DMS 273 (cell line): ENCODE data around the gene ULK1.

ENCODE experiments used
- DNase-seq: peaks from one replicate; lab custom pipeline; 2025; ENCODE audit not compliant: unreplicated experiment; lab: John Stamatoyannopoulos, UW

ULK1 gene

DNA sequence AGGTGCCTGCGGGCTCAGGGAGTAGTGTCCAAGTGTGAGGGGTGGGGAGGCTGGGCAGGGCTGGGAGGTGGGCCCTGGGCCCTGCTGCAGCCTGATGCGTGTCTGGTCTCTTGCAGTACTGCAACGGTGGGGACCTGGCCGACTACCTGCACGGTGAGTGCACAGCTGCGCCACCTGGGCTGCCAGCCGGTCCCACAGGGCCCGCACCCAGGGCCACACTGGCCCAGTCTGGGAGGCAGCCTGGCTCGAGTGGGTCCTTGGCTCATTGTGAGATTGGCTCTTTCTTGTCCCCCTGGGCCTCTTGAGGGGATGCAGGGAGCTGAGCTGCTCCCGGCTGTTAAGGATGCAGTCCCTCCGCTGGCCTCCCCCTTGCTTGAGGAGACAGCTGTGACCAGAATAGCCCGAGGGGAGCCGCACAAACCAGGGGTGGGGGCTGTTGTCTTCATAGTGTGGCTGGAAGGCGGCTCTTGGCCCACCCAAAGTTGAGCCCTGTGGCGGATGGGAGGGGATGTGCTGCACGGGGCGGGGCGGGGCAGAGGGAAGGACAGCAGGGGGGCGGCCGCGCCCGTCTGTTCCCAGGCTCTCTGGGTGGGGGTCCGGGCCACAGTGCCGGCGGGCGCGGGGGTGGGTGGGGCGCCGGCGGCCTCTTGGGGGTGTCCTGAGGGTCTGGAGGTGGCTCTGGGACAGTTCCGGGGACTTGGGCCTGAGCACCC, 13.1 kb downstream of the ULK1 start:
- no peak for DNase-seq

DNA sequence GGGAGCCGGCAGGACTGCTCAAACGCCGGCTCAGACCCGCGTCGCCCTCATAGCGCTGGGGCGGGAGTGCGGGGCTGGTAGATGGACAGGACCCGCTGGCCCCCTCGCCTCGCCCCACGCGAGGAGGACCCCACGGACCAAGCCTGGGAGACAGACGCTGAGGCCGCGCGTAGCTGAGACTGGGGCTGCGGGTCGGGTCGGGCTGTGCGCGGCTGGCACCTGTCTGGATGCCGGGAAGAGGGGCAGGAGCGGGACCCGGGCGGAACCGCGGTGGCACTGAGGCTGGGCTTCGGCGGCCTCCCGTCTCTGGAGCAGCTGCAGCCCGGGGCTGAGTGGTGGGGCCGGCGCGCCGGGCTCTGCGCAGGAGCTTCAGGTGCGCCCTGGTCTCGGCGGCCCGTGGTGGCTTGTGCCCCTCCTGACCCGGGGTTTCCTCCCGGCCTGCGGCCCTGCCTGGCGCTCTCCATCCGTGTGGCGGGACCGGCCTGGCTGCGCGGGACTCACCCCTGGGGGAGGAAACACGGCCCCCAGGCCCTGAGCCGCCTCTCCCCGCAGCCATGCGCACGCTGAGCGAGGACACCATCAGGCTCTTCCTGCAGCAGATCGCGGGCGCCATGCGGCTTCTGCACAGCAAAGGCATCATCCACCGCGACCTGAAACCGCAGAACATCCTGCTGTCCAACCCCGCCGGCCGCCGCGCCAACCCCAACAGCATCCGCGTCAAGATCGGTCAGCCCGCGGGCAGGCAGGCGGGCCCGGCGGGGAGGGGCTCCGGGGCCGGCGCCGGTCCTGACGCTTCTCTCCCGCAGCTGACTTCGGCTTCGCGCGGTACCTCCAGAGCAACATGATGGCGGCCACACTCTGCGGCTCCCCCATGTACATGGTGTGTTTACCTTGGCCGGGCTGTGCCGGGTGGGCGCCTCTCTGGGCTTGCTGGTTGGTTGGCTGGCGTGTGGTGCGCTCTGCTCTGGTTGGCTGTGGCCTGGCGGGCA, 14.0 kb downstream of the ULK1 start:
- no peak for DNase-seq

- DNase-seq: no peak
Measured at GRCh38 chr12:131909081-131909751, 14.8 kb downstream of the ULK1 start.

GRCh38 chr12:131909752-131910219, 15.4 kb downstream of the ULK1 start:
- DNase-seq: no peak

GRCh38 chr12:131910302-131911027, 16.0 kb downstream of the ULK1 start:
- no peak for DNase-seq

DNA sequence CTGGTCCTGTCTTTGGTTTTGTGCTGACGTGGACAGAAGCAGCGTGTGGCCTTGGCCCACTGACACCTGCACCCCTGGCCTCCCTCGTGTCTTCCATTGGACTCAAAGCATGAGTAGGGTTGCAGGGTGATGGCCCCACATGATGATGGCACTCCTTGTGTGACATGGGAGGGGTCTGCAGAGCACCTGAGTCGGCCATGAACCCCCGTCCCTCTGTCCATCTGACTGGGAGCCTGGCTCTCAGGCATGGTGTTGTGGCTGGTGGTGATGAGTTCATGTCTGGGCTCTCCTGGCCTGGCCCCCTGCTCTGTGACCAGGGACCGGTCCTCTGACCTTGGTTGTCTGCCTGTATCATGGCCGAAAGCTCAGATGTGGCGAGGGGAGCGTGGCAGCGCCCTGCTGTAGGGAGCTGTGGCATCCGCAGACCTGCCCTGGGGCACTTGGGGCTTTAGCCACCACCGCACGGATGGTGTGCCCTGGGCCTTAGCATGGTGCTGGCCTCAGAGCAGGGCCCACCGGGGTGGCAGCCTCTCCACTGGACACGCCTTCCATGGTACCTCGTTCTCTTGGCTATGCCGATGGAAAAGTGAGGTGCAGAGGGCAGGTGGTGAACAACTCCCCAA, 16.7 kb downstream of the ULK1 start:
- DNase-seq: no peak

- DNase-seq: no peak
Measured at GRCh38 chr12:131911851-131912477, 17.5 kb downstream of the ULK1 start.

GRCh38 chr12:131912518-131913274, 18.3 kb downstream of the ULK1 start:
- DNase-seq: peak; percentile 67

DNA sequence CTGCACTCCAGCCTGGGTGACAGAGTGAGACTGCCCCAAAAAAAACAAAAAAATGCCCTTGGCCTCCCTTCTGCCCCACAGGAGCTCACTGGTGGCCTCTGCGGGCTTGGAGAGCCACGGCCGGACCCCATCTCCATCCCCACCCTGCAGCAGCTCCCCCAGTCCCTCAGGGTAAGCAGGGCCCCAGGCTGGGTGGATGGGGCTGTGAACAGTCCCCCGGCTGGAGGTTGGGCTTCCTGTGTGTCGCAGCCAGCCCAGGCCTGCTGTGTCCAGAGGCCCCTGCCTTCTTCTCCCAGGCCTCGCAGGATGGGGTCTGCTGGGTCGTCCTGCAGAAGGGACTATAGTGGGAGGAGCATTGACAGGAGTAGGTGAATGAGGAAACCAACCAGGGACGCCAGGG, 19.2 kb downstream of the ULK1 start:
- no peak for DNase-seq

- no peak for DNase-seq
Measured at GRCh38 chr12:131914179-131914702, 19.8 kb downstream of the ULK1 start.

GRCh38 chr12:131915000-131915689, 20.7 kb downstream of the ULK1 start:
- no peak for DNase-seq

- no peak for DNase-seq
Measured at GRCh38 chr12:131915823-131916222, 21.4 kb downstream of the ULK1 start.

DNA sequence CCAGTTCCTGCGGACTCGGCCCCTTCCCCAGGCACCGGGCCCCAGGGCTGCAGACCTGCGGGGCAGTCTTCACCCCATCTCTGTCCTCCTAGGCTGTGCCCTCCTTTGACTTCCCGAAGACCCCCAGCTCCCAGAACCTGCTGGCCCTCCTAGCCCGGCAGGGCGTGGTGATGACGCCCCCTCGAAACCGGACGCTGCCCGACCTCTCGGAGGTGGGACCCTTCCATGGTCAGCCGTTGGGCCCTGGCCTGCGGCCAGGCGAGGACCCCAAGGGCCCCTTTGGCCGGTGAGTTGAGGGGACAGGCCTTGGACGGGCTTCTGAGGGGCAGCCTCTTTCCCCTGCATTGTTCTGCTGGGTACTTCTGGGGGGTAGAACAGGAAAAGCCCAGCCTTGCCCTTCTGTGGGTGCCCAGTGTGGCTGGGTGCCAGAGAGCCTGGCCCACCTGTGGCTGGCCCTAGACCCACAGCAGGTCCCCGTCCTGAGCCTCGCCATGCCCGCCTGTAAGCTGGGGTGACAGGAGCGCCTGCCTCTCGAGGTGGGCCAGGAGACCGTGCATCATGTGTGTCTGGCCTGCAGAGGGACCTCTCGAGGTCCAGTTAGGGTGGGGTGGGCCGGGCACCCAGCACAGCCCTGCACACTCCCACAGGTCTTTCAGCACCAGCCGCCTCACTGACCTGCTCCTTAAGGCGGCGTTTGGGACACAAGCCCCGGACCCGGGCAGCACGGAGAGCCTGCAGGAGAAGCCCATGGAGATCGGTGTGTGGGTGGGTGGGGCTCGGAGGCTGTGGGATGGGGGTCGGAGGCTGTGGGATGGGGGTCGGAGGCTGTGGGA, 22.1 kb downstream of the ULK1 start:
- DNase-seq: no peak

DNA sequence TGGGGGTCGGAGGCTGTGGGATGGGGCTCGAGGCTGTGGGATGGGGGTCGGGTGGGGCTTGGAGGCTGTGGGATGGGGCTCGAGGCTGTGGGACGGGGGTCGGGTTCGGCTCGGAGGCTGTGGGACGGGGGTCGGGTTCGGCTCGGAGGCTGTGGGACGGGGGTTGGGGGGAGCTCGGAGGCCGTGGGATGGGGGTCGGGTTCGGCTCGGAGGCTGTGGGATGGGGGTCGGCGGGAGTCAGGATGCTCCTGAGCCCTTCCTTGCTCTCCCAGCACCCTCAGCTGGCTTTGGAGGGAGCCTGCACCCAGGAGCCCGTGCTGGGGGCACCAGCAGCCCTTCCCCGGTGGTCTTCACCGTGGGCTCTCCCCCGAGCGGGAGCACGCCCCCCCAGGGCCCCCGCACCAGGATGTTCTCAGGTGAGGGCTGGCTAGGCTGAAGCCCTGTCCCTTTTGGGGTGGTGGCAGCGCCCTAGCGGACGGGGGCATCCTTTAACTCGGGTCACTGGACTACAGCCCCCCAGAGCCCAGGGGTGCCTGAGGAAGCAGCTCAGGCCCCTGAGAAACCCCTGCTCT, 22.8 kb downstream of the ULK1 start:
- no peak for DNase-seq

DNA sequence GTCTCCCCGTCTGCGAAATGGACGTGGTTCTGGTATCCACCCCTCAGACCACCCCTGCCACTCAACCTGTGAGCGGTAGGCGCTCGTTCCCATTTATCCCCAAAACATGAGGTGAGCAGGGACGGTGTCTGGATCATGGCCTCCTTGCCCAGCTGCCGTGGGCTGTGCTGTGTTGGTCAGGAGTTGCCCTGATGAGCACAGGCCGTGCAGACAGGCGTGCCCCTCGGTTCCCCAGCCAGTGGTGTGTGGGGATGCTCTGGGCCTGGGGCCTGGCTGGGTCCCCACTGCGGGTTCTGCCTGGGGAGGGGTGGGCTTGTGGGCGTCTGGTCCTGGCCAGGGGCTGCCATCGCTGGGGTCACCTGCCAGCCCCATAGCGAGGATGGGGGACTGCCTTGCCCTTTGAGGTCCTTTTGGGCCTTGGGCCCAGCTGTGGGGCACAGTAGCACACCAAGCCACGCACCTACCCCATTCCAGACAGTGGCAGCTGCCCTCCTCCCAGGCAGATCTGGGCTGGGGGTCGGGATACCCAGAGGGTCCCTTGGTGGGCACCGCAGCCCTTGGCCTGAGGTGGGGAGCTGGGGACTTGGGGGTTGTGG, 23.4 kb downstream of the ULK1 start:
- DNase-seq: no peak

DNA sequence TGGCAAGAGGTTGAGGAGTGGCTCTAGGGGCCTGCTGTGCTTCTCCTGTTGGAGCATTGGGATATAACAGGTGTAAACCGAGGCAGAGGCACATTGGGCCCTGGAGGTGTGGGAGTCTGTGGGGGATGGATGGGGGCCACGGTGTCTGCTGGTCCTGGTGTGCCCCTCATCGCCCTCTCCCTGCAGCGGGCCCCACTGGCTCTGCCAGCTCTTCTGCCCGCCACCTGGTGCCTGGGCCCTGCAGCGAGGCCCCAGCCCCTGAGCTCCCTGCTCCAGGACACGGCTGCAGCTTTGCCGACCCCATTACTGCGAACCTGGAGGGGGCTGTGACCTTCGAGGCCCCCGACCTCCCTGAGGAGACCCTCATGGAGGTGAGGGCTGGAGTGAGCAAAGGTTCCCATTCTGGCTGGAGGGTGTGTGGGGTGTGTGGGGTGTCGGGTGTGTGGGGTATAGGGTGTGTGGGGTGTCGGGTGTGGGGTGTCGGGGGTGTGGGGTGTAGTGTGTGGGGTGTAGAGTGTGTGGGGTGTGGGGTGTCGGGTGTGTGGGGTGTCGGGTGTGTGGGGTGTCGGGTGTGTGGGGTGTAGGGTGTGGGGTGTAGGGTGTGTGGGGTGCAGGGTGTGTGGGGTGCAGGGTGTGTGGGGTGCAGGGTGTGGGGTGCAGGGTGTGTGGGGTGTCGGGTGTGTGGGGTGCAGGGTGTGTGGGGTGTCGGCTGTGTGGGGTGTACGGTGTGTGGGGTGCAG, 24.1 kb downstream of the ULK1 start:
- DNase-seq: no peak
